Measurements from ENCODE around the gene TMEM140.
"Not testable (repeated sequence)": the region's sequence is repeated elsewhere in the genome, so short reads cannot be mapped to it uniquely, and the experiment has no call there.

The TMEM140 gene

GRCh38 chr7:135117096-135117495, 30.8 kb upstream of the TMEM140 start:
- Histone ChIP-seq H2BK5ac (ENCODE audit: low read length) (no peak overlapping the region), H2BK12ac (ENCODE audit: low read length) (no peak overlapping the region), H4K8ac (ENCODE audit: low read depth, low read length) (no peak overlapping the region), H3K27ac (replicated peaks; ENCODE audit: low read length) (no peak overlapping the region), H3K79me1 (ENCODE audit: low read depth, low read length) (peaks cover 2% of the 10 kb centered on the region), H2BK15ac (ENCODE audit: low read length) (no peak overlapping the region), H3K4ac (ENCODE audit: low read length) (no peak overlapping the region), H3K14ac (ENCODE audit: low read length) (no peak overlapping the region), H3K4me3 (ENCODE audit: low read length in 2 of 2) (no peak overlapping the region), H3K4me2 (ENCODE audit: insufficient read depth, low read length, poor library complexity, severe bottlenecking) (no peak overlapping the region), H2BK120ac (ENCODE audit: low read depth, low read length) (no peak overlapping the region), H3K9ac (ENCODE audit: low read depth, low read length, poor library complexity) (no peak overlapping the region), H3K36me3 (replicated peaks in 1 of 2; ENCODE audit: control insufficient read depth in 2 of 2, insufficient read depth in 2 of 2, low read length in 2 of 2) (peaks cover 0 to 2% of the 10 kb centered on the region in 2 donors), H4K91ac (ENCODE audit: low read depth, low read length, poor library complexity) (no peak overlapping the region), H3K4me1 (ENCODE audit: control insufficient read depth in 2 of 2, insufficient read depth in 1 of 2, low read depth in 1 of 2, low read length in 2 of 2) (peaks cover 0 to 6% of the 10 kb centered on the region in 2 donors), H2AK5ac (ENCODE audit: low read depth, low read length) (no peak overlapping the region), H3K27me3 (ENCODE audit: control insufficient read depth in 3 of 3, insufficient read depth in 3 of 3, low read depth in 1 of 3, low read length in 3 of 3) (no peaks in the 10 kb centered on the region), H3K23ac (ENCODE audit: low read depth, low read length, poor library complexity) (no peak overlapping the region), H3K9me3 (replicated peaks in 1 of 2; ENCODE audit: control insufficient read depth in 2 of 2, insufficient read depth in 1 of 2, low read depth in 1 of 2, low read length in 2 of 2) (no peaks in the 10 kb centered on the region), H3K18ac (ENCODE audit: low read length) (no peak overlapping the region), H2AFZ (ENCODE audit: low read length) (no peak overlapping the region)
- no peak for DNase-seq (ENCODE audit: low spot score)
- WGBS, 2 donors (ENCODE audit: extremely low coverage in 2 of 2, insufficient read length in 2 of 2, insufficient replicate concordance in 1 of 2) = no CpG with 5 or more reads among the region's 1 CpG

- Histone ChIP-seq H2BK12ac (ENCODE audit: low read length) (no peak overlapping the region), H3K23ac (ENCODE audit: low read depth, low read length, poor library complexity) (no peak overlapping the region), H4K91ac (ENCODE audit: low read depth, low read length, poor library complexity) (no peak overlapping the region), H2BK120ac (ENCODE audit: low read depth, low read length) (no peak overlapping the region), H3K36me3 (replicated peaks in 1 of 2; ENCODE audit: control insufficient read depth in 2 of 2, insufficient read depth in 2 of 2, low read length in 2 of 2) (no peaks in the 10 kb centered on the region), H3K4me3 (ENCODE audit: low read length in 2 of 2) (no peak overlapping the region), H2BK5ac (ENCODE audit: low read length) (no peak overlapping the region), H2AK5ac (ENCODE audit: low read depth, low read length) (no peak overlapping the region), H3K9me3 (replicated peaks in 1 of 2; ENCODE audit: control insufficient read depth in 2 of 2, insufficient read depth in 1 of 2, low read depth in 1 of 2, low read length in 2 of 2) (no peaks in the 10 kb centered on the region), H4K8ac (ENCODE audit: low read depth, low read length) (no peak overlapping the region), H3K27ac (replicated peaks; ENCODE audit: low read length) (no peak overlapping the region), H3K4me2 (ENCODE audit: insufficient read depth, low read length, poor library complexity, severe bottlenecking) (no peak overlapping the region), H2BK15ac (ENCODE audit: low read length) (no peak overlapping the region), H3K79me1 (ENCODE audit: low read depth, low read length) (peaks cover 3% of the 10 kb centered on the region), H3K18ac (ENCODE audit: low read length) (no peak overlapping the region), H2AFZ (ENCODE audit: low read length) (no peak overlapping the region), H3K4me1 (ENCODE audit: control insufficient read depth in 2 of 2, insufficient read depth in 1 of 2, low read depth in 1 of 2, low read length in 2 of 2) (peaks cover 0 to under 1% of the 10 kb centered on the region in 2 donors), H3K4ac (ENCODE audit: low read length) (no peak overlapping the region), H3K9ac (ENCODE audit: low read depth, low read length, poor library complexity) (no peak overlapping the region), H3K14ac (ENCODE audit: low read length) (no peak overlapping the region), H3K27me3 (ENCODE audit: control insufficient read depth in 3 of 3, insufficient read depth in 3 of 3, low read depth in 1 of 3, low read length in 3 of 3) (no peaks in the 10 kb centered on the region)
- DNase-seq (ENCODE audit: low spot score) = no peak
- no CpG with 5 or more reads among the region's 6 CpGs for WGBS, 2 donors (ENCODE audit: extremely low coverage in 2 of 2, insufficient read length in 2 of 2, insufficient replicate concordance in 1 of 2)
Measured at GRCh38 chr7:135121868-135122267, 26.0 kb upstream of the TMEM140 start.

GRCh38 chr7:135124631-135125030, 23.2 kb upstream of the TMEM140 start:
- H3K27ac ChIP-seq (replicated peaks; ENCODE audit: low read length); DNase-seq (ENCODE audit: low spot score); H3K36me3 ChIP-seq (replicated peaks in 1 of 2; ENCODE audit: control insufficient read depth in 2 of 2, insufficient read depth in 2 of 2, low read length in 2 of 2); H2BK5ac ChIP-seq (ENCODE audit: low read length); H3K79me1 ChIP-seq (ENCODE audit: low read depth, low read length); H2AFZ ChIP-seq (ENCODE audit: low read length); H3K23ac ChIP-seq (ENCODE audit: low read depth, low read length, poor library complexity); H3K4me3 ChIP-seq (ENCODE audit: low read length in 2 of 2); H4K91ac ChIP-seq (ENCODE audit: low read depth, low read length, poor library complexity); H2AK5ac ChIP-seq (ENCODE audit: low read depth, low read length); H2BK15ac ChIP-seq (ENCODE audit: low read length); H3K27me3 ChIP-seq (ENCODE audit: control insufficient read depth in 3 of 3, insufficient read depth in 3 of 3, low read depth in 1 of 3, low read length in 3 of 3); H3K9me3 ChIP-seq (replicated peaks in 1 of 2; ENCODE audit: control insufficient read depth in 2 of 2, insufficient read depth in 1 of 2, low read depth in 1 of 2, low read length in 2 of 2); H3K4ac ChIP-seq (ENCODE audit: low read length); H2BK12ac ChIP-seq (ENCODE audit: low read length); H2BK120ac ChIP-seq (ENCODE audit: low read depth, low read length); H3K14ac ChIP-seq (ENCODE audit: low read length); H3K4me2 ChIP-seq (ENCODE audit: insufficient read depth, low read length, poor library complexity, severe bottlenecking); H4K8ac ChIP-seq (ENCODE audit: low read depth, low read length); H3K9ac ChIP-seq (ENCODE audit: low read depth, low read length, poor library complexity); H3K18ac ChIP-seq (ENCODE audit: low read length); H3K4me1 ChIP-seq (ENCODE audit: control insufficient read depth in 2 of 2, insufficient read depth in 1 of 2, low read depth in 1 of 2, low read length in 2 of 2): not testable (repeated sequence)
- WGBS, 2 donors (ENCODE audit: extremely low coverage in 2 of 2, insufficient read length in 2 of 2, insufficient replicate concordance in 1 of 2) = no CpG with 5 or more reads among the region's 3 CpGs

GRCh38 chr7:135128931-135129330, 18.9 kb upstream of the TMEM140 start:
- no peaks in the 10 kb centered on the region for H3K36me3 ChIP-seq (replicated peaks in 1 of 2; ENCODE audit: control insufficient read depth in 2 of 2, insufficient read depth in 2 of 2, low read length in 2 of 2)
- H3K27me3 ChIP-seq (ENCODE audit: control insufficient read depth in 3 of 3, insufficient read depth in 3 of 3, low read depth in 1 of 3, low read length in 3 of 3) = no peaks in the 10 kb centered on the region
- H4K8ac ChIP-seq (ENCODE audit: low read depth, low read length) = no peak overlapping the region
- no peak overlapping the region for H2BK5ac ChIP-seq (ENCODE audit: low read length)
- no CpG with 5 or more reads among the region's 1 CpG for WGBS, 2 donors (ENCODE audit: extremely low coverage in 2 of 2, insufficient read length in 2 of 2, insufficient replicate concordance in 1 of 2)
- H3K4me1 ChIP-seq (ENCODE audit: control insufficient read depth in 2 of 2, insufficient read depth in 1 of 2, low read depth in 1 of 2, low read length in 2 of 2) = no peaks in the 10 kb centered on the region
- no peak overlapping the region for H2AFZ ChIP-seq (ENCODE audit: low read length)
- H3K4me3 ChIP-seq (ENCODE audit: low read length in 2 of 2) = no peak overlapping the region
- no peak overlapping the region for H3K9ac ChIP-seq (ENCODE audit: low read depth, low read length, poor library complexity)
- no peak overlapping the region for H3K23ac ChIP-seq (ENCODE audit: low read depth, low read length, poor library complexity)
- no peak overlapping the region for H2BK120ac ChIP-seq (ENCODE audit: low read depth, low read length)
- no peak overlapping the region for H2BK15ac ChIP-seq (ENCODE audit: low read length)
- no peak for DNase-seq (ENCODE audit: low spot score)
- H3K4me2 ChIP-seq (ENCODE audit: insufficient read depth, low read length, poor library complexity, severe bottlenecking) = no peak overlapping the region
- H3K18ac ChIP-seq (ENCODE audit: low read length) = no peak overlapping the region
- no peaks in the 10 kb centered on the region for H3K9me3 ChIP-seq (replicated peaks in 1 of 2; ENCODE audit: control insufficient read depth in 2 of 2, insufficient read depth in 1 of 2, low read depth in 1 of 2, low read length in 2 of 2)
- H3K14ac ChIP-seq (ENCODE audit: low read length) = peak overlapping the region; percentile 71
- no peaks in the 10 kb centered on the region for H3K79me1 ChIP-seq (ENCODE audit: low read depth, low read length)
- H2AK5ac ChIP-seq (ENCODE audit: low read depth, low read length) = no peak overlapping the region
- H3K4ac ChIP-seq (ENCODE audit: low read length) = no peak overlapping the region
- H4K91ac ChIP-seq (ENCODE audit: low read depth, low read length, poor library complexity) = no peak overlapping the region
- no peak overlapping the region for H3K27ac ChIP-seq (replicated peaks; ENCODE audit: low read length)
- H2BK12ac ChIP-seq (ENCODE audit: low read length) = no peak overlapping the region
